Astrocyte (in vitro differentiated cells and primary cell): ENCODE results near the gene ERCC6L2. TPM values are rescaled to one million over a fixed set of nuclear protein-coding genes. Genes with fewer than 3 reads are reported as not detected.

Experiments
- DNase-seq: peaks from one replicate; pipeline ENCODE4 v3.0.0-alpha.2; 2010; ENCODE audit warnings: low read depth
- FAIRE-seq: peaks from 2 replicates; lab custom pipeline; 2011; peaks lifted over from hg19 to GRCh38; lab: Jason Lieb, UNC
- H2AFZ ChIP-seq: 2 replicates; pipeline ENCODE4 v1.6.0; 2012; ENCODE audit warnings: low read depth, low read length, inconsistent platforms
- H3K27ac ChIP-seq: 2 replicates; pipeline ENCODE4 v1.5.1; 2011; ENCODE audit warnings: low read depth, low read length, inconsistent platforms
- H3K27me3 ChIP-seq: 2 replicates; pipeline ENCODE4 v1.6.0; 2011; ENCODE audit warnings: low read length, inconsistent platforms; ENCODE audit not compliant: insufficient read depth
- H3K36me3 ChIP-seq: 2 replicates; pipeline ENCODE4 v1.5.1; 2011; ENCODE audit warnings: low read length, inconsistent platforms; ENCODE audit not compliant: insufficient read depth
- H3K4me1 ChIP-seq: 2 replicates; pipeline ENCODE4 v1.5.1; 2011; ENCODE audit warnings: low read length, inconsistent platforms; ENCODE audit not compliant: insufficient read depth
- H3K4me2 ChIP-seq: 2 replicates; pipeline ENCODE4 v1.6.0; 2012; ENCODE audit warnings: low read length, inconsistent platforms
- H3K4me3 ChIP-seq: 2 replicates; pipeline ENCODE4 v1.5.1; 2011; ENCODE audit warnings: low read depth, mild to moderate bottlenecking, low read length, inconsistent platforms; ENCODE audit not compliant: insufficient read depth
- H3K79me2 ChIP-seq: 2 replicates; pipeline ENCODE4 v1.6.0; 2012; ENCODE audit warnings: mild to moderate bottlenecking, low read length, inconsistent platforms; ENCODE audit not compliant: insufficient read depth
- H3K9ac ChIP-seq: 2 replicates; pipeline ENCODE4 v1.6.0; 2012; ENCODE audit warnings: mild to moderate bottlenecking, low read length, inconsistent platforms
- H3K9me3 ChIP-seq: 2 replicates; pipeline ENCODE4 v1.5.1; 2012; ENCODE audit warnings: low read depth, mild to moderate bottlenecking, low read length, inconsistent platforms; ENCODE audit not compliant: insufficient read depth
- H4K20me1 ChIP-seq: 2 replicates; pipeline ENCODE4 v1.6.0; 2012; ENCODE audit warnings: low read length, inconsistent platforms; ENCODE audit not compliant: insufficient read depth
- H3K27ac Mint-ChIP-seq: one replicate; pipeline ENCODE4 v1.8.0; 2021; ENCODE audit warnings: mild to moderate bottlenecking, mixed read lengths; ENCODE audit not compliant: unreplicated experiment
- H3K27me3 Mint-ChIP-seq: one replicate; pipeline ENCODE4 v1.8.0; 2021; ENCODE audit warnings: low read depth, mixed read lengths; ENCODE audit not compliant: unreplicated experiment
- H3K36me3 Mint-ChIP-seq: one replicate; pipeline ENCODE4 v1.8.0; 2021; ENCODE audit warnings: low read depth, mixed read lengths; ENCODE audit not compliant: unreplicated experiment
- H3K4me1 Mint-ChIP-seq: one replicate; pipeline ENCODE4 v1.8.0; 2021; ENCODE audit warnings: low read depth, mixed read lengths; ENCODE audit not compliant: unreplicated experiment
- H3K4me3 Mint-ChIP-seq: one replicate; pipeline ENCODE4 v1.8.0; 2021; ENCODE audit warnings: mild to moderate bottlenecking, moderate library complexity, mixed read lengths; ENCODE audit not compliant: unreplicated experiment
- H3K9me3 Mint-ChIP-seq: one replicate; pipeline ENCODE4 v1.8.0; 2021; ENCODE audit warnings: mild to moderate bottlenecking, mixed read lengths; ENCODE audit not compliant: unreplicated experiment
- CTCF ChIP-seq: IDR thresholded peaks from 2 replicates; pipeline ENCODE4 v1.5.1; 2011; ENCODE audit warnings: low read depth, mild to moderate bottlenecking, inconsistent platforms, low read length, moderate library complexity; ENCODE audit not compliant: insufficient read depth
- EZH2 ChIP-seq: IDR thresholded peaks from 2 replicates; pipeline ENCODE4 v1.6.1; 2012; ENCODE audit warnings: mild to moderate bottlenecking, low read length, inconsistent platforms; ENCODE audit not compliant: insufficient read depth
- total RNA-seq: library from RNA; stranded (reverse); gene quantifications from 2 replicates; pipeline ENCODE4 v1.2.1, GENCODE V29; 2021

Gene ERCC6L2
- total RNA-seq, 1 donor from 2014 or later = 31.9 TPM

GRCh38 chr9:95954940-95955339 lies 79.4 kb downstream of the ERCC6L2 start:
- Histone ChIP-seq H2AFZ (no peak overlapping the region), H3K4me1 (no peaks in the 10 kb centered on the region), H3K79me2 (no peaks in the 10 kb centered on the region), H3K4me3 (no peak overlapping the region), H3K9ac (no peak overlapping the region), H3K27me3 (no peaks in the 10 kb centered on the region), H4K20me1 (no peaks in the 10 kb centered on the region), H3K27ac (no peak overlapping the region), H3K9me3 (no peaks in the 10 kb centered on the region), H3K4me2 (no peak overlapping the region), H3K36me3 (peaks cover 4% of the 10 kb centered on the region)
- Mint-ChIP-seq H3K4me1 (no peaks in the 10 kb centered on the region), H3K27ac (no peak overlapping the region), H3K27me3 (no peaks in the 10 kb centered on the region), H3K9me3 (peaks cover 12% of the 10 kb centered on the region), H3K4me3 (no peak overlapping the region), H3K36me3 (peaks cover 30% of the 10 kb centered on the region)
- TF ChIP-seq EZH2 = no peak
- TF ChIP-seq CTCF = no peak
- DNase-seq (peak; percentile 3), FAIRE-seq (no peak)

GRCh38 chr9:95962936-95963335 lies 87.4 kb downstream of the ERCC6L2 start:
- no peak overlapping the region for H3K27ac Mint-ChIP-seq
- H3K36me3 Mint-ChIP-seq = peaks cover 26% of the 10 kb centered on the region
- Histone ChIP-seq H2AFZ (no peak overlapping the region), H3K4me1 (no peaks in the 10 kb centered on the region), H3K9me3 (no peaks in the 10 kb centered on the region), H3K27ac (no peak overlapping the region), H3K27me3 (no peaks in the 10 kb centered on the region), H3K36me3 (peaks cover 4% of the 10 kb centered on the region), H3K79me2 (no peaks in the 10 kb centered on the region), H3K4me3 (no peak overlapping the region), H4K20me1 (no peaks in the 10 kb centered on the region), H3K9ac (no peak overlapping the region), H3K4me2 (no peak overlapping the region)
- DNase-seq (no peak), FAIRE-seq (no peak)
- H3K27me3 Mint-ChIP-seq = no peaks in the 10 kb centered on the region
- no peak for TF ChIP-seq EZH2
- TF ChIP-seq CTCF = no peak
- peaks cover 17% of the 10 kb centered on the region for H3K9me3 Mint-ChIP-seq
- H3K4me1 Mint-ChIP-seq = no peaks in the 10 kb centered on the region
- H3K4me3 Mint-ChIP-seq = no peak overlapping the region

GRCh38 chr9:95963659-95964058 lies 88.2 kb downstream of the ERCC6L2 start:
- no peak overlapping the region for H2AFZ ChIP-seq
- peaks cover 5% of the 10 kb centered on the region for H3K36me3 ChIP-seq
- DNase-seq = no peak
- H3K79me2 ChIP-seq = no peaks in the 10 kb centered on the region
- no peaks in the 10 kb centered on the region for H3K9me3 ChIP-seq
- H3K4me3 ChIP-seq = no peak overlapping the region
- Mint-ChIP-seq H3K27ac (no peak overlapping the region), H3K4me3 (no peak overlapping the region), H3K4me1 (no peaks in the 10 kb centered on the region), H3K27me3 (no peaks in the 10 kb centered on the region), H3K9me3 (peaks cover 11% of the 10 kb centered on the region), H3K36me3 (peaks cover 21% of the 10 kb centered on the region)
- no peaks in the 10 kb centered on the region for H4K20me1 ChIP-seq
- H3K27ac ChIP-seq = no peak overlapping the region
- no peak for TF ChIP-seq EZH2
- no peak for TF ChIP-seq CTCF
- no peak for FAIRE-seq
- H3K4me1 ChIP-seq = no peaks in the 10 kb centered on the region
- H3K27me3 ChIP-seq = no peaks in the 10 kb centered on the region
- H3K9ac ChIP-seq = no peak overlapping the region
- no peak overlapping the region for H3K4me2 ChIP-seq
